ENCODE data around the gene NDUFB10. TPM values are rescaled to one million over a fixed set of nuclear protein-coding genes. Genes with fewer than 3 reads are reported as not detected.
"Not testable (repeated sequence)": the region's sequence is repeated elsewhere in the genome, so short reads cannot be mapped to it uniquely, and the experiment has no call there.

Gene NDUFB10
- total RNA-seq, 1 donor from 2014 or later, result 132 TPM

DNA sequence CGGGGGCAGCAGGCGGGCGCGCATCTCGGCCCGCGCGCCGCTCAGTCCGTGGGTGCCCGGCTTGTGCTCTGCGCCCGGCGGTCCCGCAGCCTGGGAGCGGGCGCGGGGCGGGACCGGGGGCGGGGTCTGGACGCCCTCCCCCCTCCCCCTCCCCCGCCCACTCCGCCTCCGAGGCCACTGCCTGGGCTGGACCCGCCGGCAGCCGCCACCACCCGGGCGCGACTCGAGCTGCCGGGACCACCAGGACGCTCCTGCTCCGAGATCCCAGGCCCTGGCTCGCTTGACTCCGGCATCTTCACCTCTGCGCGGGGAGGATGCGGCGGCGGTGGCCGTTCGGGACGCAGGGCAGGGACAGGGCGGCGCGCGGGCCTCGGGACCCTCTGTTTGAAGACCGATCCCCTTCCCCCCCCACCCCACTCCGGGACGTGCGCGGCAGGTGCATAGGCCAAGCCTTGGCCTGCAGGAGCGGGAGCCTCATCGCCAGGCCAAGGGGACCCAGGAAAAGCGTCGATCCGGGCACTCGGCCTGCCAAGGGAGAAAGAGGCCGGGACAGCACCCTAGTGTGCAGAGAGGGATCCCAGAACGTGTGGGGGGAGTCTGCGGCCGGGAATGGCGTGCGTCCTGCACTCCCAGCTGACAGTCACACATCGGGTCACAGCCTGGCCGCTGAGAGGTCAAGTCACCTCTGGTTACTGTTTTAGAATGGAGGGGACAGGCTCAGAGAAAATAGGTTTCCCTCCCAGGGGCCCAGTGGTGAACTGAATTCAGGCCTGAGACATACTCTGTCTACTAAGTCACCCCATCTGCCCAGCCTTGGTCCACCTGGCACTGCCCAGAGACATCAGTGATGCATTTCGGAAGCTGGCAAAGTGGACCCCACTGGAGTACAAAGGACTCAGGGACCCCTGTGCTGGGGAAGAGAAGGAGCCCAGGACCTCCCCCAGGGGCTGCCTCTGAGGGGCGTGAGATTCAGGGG, 40.7 kb upstream of the NDUFB10 start, which contains the start of gene HS3ST6:
TSS of gene HS3ST6 (minus strand) at position 65 of the 976 bp plus-strand sequence. CDS start 92 bp downstream, outside the sequence.
- intact Hi-C loops (cut with micrococcal nuclease), result no loop called here
- peaks cover 55% of the 10 kb centered on the region for H3K27me3 Mint-ChIP-seq (ENCODE audit: low read depth)
- H3K36me3 Mint-ChIP-seq (ENCODE audit: low read depth), result no peaks in the 10 kb centered on the region
- H3K9me3 Mint-ChIP-seq, result no peaks in the 10 kb centered on the region
- H3K4me1 Mint-ChIP-seq (ENCODE audit: low read depth), result peaks cover 4% of the 10 kb centered on the region
- no peak for DNase-seq (ENCODE audit: low spot score)
- H3K4me3 Mint-ChIP-seq (ENCODE audit: low read depth), result no peak within 1 kb of the TSS
- H3K27ac Mint-ChIP-seq, result no peak within 1 kb of the TSS

DNA sequence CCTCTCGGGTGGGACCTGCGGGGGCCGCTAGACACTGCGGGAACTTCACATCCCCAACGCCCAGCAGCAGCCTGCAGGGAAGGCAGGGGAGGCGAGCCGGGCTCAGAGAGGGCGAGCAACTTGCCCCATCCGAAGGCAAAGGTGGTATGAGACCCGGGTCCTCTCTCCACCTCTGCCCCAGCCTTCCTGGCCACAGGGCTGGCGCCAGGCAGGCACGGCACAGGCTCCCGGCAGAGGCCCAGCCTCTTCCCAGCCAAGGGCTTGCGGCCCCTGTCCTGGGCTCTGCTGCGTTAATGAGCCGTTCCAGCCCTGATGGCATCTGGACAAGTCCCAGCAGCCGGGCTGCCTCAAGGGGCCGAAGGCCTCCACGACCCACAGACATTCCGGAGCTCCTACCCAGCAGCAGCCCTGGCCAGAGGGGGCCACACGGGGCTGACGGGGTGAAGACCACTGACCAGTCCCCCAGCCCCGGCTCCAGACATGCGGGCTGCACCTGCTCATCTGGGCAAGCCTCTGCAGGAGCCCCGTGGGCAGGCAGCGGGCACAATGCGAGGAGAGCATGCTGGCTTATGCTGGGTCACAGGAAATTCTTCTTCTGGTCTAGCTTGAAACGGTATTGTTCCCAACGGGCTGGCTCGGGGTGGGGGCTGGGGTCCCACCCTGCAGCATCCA, 39.9 kb upstream of the NDUFB10 start:
- intact Hi-C loops (cut with micrococcal nuclease), result no loop called here
- DNase-seq (ENCODE audit: low spot score), result no peak
- Mint-ChIP-seq H3K27me3 (ENCODE audit: low read depth) (peaks cover 60% of the 10 kb centered on the region), H3K4me3 (ENCODE audit: low read depth) (no peak overlapping the region), H3K9me3 (no peaks in the 10 kb centered on the region), H3K27ac (no peak overlapping the region), H3K36me3 (ENCODE audit: low read depth) (no peaks in the 10 kb centered on the region), H3K4me1 (ENCODE audit: low read depth) (peaks cover 4% of the 10 kb centered on the region)

GRCh38 chr16:1920122-1920521, 39.2 kb upstream of the NDUFB10 start:
- not testable (repeated sequence) for H3K4me1 Mint-ChIP-seq (ENCODE audit: low read depth); H3K27ac Mint-ChIP-seq; H3K9me3 Mint-ChIP-seq; H3K36me3 Mint-ChIP-seq (ENCODE audit: low read depth); H3K4me3 Mint-ChIP-seq (ENCODE audit: low read depth); DNase-seq (ENCODE audit: low spot score)
- intact Hi-C loops (cut with micrococcal nuclease), result loop anchor here (10.0 kb wide), 1 partner anchor 55 kb away; no protein-coding TSS in a partner anchor
- H3K27me3 Mint-ChIP-seq (ENCODE audit: low read depth), result peaks cover 61% of the 10 kb centered on the region

DNA sequence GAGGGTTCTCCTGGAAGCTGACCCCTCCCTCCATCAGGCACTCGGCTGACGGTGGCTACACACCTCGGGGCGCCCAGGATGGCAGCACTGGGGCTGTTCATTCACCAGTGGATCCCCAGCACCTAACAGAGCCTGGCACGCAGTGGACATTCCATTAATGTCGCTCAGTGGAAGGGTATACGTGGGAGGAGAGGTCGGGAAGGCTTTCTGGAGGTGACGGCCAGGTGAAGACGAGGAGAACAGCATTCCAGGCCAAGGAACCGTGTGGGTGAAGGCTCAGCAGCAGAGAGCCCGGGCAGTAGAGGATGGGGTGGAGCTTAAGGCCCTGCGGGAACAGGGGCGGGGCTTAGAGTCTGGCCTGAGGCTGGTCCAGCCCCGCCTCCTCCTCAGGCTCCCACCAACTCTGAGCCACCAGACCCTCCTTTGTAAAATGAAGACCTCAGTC, 38.6 kb upstream of the NDUFB10 start:
- intact Hi-C loops (cut with micrococcal nuclease), result loop anchor here (10.0 kb wide), 1 partner anchor 56 kb away; no protein-coding TSS in a partner anchor
- Mint-ChIP-seq H3K9me3 (no peaks in the 10 kb centered on the region), H3K4me3 (ENCODE audit: low read depth) (no peak overlapping the region), H3K27ac (no peak overlapping the region), H3K27me3 (ENCODE audit: low read depth) (peaks cover 58% of the 10 kb centered on the region), H3K4me1 (ENCODE audit: low read depth) (peaks cover 4% of the 10 kb centered on the region), H3K36me3 (ENCODE audit: low read depth) (no peaks in the 10 kb centered on the region)
- no peak for DNase-seq (ENCODE audit: low spot score)

- H3K27me3 Mint-ChIP-seq (ENCODE audit: low read depth), result peaks cover 44% of the 10 kb centered on the region
- intact Hi-C loops (cut with micrococcal nuclease), result loop anchor here (10.0 kb wide), 1 partner anchor 58 kb away; no protein-coding TSS in a partner anchor
- no peaks in the 10 kb centered on the region for H3K9me3 Mint-ChIP-seq
Observed at GRCh38 chr16:1922357-1922756, 37.0 kb upstream of the NDUFB10 start.

GRCh38 chr16:1923299-1924034, 35.9 kb upstream of the NDUFB10 start:
- Mint-ChIP-seq H3K36me3 (ENCODE audit: low read depth) (no peaks in the 10 kb centered on the region), H3K4me1 (ENCODE audit: low read depth) (peaks cover 4% of the 10 kb centered on the region), H3K9me3 (no peaks in the 10 kb centered on the region), H3K27me3 (ENCODE audit: low read depth) (peaks cover 44% of the 10 kb centered on the region), H3K27ac (no peak overlapping the region), H3K4me3 (ENCODE audit: low read depth) (no peak overlapping the region)
- intact Hi-C loops (cut with micrococcal nuclease), result loop anchor here (10.0 kb wide), 1 partner anchor 59 kb away; no protein-coding TSS in a partner anchor
- DNase-seq (ENCODE audit: low spot score), result no peak

More at GRCh38 chr16:1922357-1922756, 37.0 kb upstream of the NDUFB10 start:
- Mint-ChIP-seq H3K4me3 (ENCODE audit: low read depth) (no peak overlapping the region), H3K4me1 (ENCODE audit: low read depth) (peaks cover 4% of the 10 kb centered on the region), H3K36me3 (ENCODE audit: low read depth) (no peaks in the 10 kb centered on the region), H3K27ac (no peak overlapping the region)
- DNase-seq (ENCODE audit: low spot score), result no peak

DNA sequence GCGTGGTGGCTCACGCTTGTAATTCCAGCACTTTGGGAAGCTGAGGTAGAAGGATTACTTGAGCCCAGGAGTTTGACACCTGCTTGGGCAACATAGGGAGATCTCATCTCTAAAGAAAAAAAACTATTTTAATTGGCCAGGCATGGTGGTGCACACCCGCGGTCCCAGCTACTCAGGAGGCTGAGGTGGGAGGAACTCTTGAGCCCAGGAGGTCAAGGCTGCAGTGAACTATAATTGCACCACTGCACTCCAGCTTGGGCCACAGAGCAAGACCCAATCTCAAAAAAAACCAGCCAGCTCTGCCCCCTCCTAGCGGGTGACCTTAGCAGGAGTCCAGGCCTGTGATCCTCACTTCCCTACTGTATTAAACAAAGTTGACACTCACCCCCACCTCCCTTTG, 35.2 kb upstream of the NDUFB10 start:
- no peak overlapping the region for H3K4me3 Mint-ChIP-seq (ENCODE audit: low read depth)
- H3K27me3 Mint-ChIP-seq (ENCODE audit: low read depth), result peaks cover 39% of the 10 kb centered on the region
- DNase-seq (ENCODE audit: low spot score), result no peak
- H3K9me3 Mint-ChIP-seq, result no peaks in the 10 kb centered on the region
- intact Hi-C loops (cut with micrococcal nuclease), result loop anchor here (10.0 kb wide), 1 partner anchor 59 kb away; no protein-coding TSS in a partner anchor
- H3K27ac Mint-ChIP-seq, result no peak overlapping the region
- no peaks in the 10 kb centered on the region for H3K36me3 Mint-ChIP-seq (ENCODE audit: low read depth)
- peaks cover 5% of the 10 kb centered on the region for H3K4me1 Mint-ChIP-seq (ENCODE audit: low read depth)

DNA sequence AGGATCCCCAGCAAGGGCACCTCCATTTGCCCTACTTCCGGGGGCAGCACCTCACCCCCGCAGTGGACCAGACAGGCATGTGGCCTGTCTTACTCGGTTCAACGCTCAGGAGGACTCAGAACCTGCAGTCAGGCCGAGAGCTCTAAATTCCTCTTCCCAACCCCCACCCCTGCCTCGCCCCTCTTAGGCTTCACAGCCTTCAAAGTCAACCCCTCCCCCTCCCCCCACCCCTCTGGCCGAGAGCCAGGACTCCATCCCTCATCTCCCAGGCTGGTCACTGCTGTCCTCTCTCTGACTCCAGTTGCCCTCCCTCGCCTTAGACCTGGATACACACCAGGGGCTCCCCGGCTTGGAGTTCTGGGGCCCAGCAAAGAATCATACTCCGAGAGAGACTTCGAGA, 33.1 kb upstream of the NDUFB10 start:
- H3K27me3 Mint-ChIP-seq (ENCODE audit: low read depth), result peaks cover 26% of the 10 kb centered on the region
- no peaks in the 10 kb centered on the region for H3K9me3 Mint-ChIP-seq
- no peak overlapping the region for H3K4me3 Mint-ChIP-seq (ENCODE audit: low read depth)
- no peaks in the 10 kb centered on the region for H3K36me3 Mint-ChIP-seq (ENCODE audit: low read depth)
- peaks cover 2% of the 10 kb centered on the region for H3K4me1 Mint-ChIP-seq (ENCODE audit: low read depth)
- intact Hi-C loops (cut with micrococcal nuclease), result loop anchor here (10.0 kb wide), 1 partner anchor 61 kb away; no protein-coding TSS in a partner anchor
- DNase-seq (ENCODE audit: low spot score), result no peak
- no peak overlapping the region for H3K27ac Mint-ChIP-seq

- Mint-ChIP-seq H3K36me3 (ENCODE audit: low read depth) (no peaks in the 10 kb centered on the region), H3K4me1 (ENCODE audit: low read depth) (peaks cover 2% of the 10 kb centered on the region), H3K27ac (peak overlapping the region; percentile 55), H3K27me3 (ENCODE audit: low read depth) (peaks cover 5% of the 10 kb centered on the region), H3K4me3 (ENCODE audit: low read depth) (peak overlapping the region; percentile 65), H3K9me3 (no peaks in the 10 kb centered on the region)
- intact Hi-C loops (cut with micrococcal nuclease), result loop anchor here (10.0 kb wide), 1 partner anchor 64 kb away; no protein-coding TSS in a partner anchor
- DNase-seq (ENCODE audit: low spot score), result no peak
Observed at GRCh38 chr16:1929105-1929504, 30.2 kb upstream of the NDUFB10 start.

DNA sequence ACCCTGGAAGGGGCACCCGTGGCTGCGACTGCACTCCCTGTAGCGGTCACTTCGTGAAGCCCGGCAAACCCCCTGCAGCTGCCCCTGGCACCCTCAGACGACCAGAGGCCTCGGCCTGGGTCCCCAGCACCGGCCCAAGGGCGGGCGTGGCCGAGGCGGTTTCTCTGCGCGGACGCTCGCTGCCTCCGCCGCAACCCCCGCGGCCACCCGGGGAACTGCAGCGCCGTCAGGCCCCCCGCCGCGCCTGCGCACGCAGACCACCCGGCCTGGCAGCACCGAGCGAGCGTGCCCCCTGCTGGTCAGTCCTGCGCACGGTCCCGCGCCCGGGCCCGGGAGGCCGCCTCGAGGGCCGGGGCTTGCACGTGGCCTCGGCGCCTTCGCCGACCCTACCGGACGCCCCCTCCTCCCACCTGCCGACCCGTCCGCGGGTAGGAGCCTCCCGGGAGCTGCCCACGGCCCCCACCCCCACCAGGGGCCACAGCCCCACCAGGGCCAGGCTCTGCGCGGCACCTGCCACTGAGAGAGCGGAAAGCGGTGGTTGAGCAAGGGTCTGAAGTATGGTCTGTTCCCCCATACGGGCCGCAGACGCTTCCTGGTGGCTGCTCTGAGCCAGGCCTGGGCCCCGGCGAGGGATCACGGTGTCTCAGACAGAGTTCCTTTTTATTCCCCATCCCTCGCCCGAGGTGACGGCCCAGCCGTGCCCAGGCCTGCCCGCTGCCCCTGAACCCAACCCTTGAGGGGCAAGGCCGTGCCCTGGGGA, 29.6 kb upstream of the NDUFB10 start:
- intact Hi-C loops (cut with micrococcal nuclease), result loop anchor here (10.0 kb wide), 1 partner anchor 65 kb away; no protein-coding TSS in a partner anchor
- peak; percentile 88 for DNase-seq (ENCODE audit: low spot score)
- H3K27me3 Mint-ChIP-seq (ENCODE audit: low read depth), result peaks cover 1% of the 10 kb centered on the region
- H3K4me1 Mint-ChIP-seq (ENCODE audit: low read depth), result peaks cover 2% of the 10 kb centered on the region
- peak overlapping the region; percentile 45 for H3K4me3 Mint-ChIP-seq (ENCODE audit: low read depth)
- no peaks in the 10 kb centered on the region for H3K36me3 Mint-ChIP-seq (ENCODE audit: low read depth)
- no peaks in the 10 kb centered on the region for H3K9me3 Mint-ChIP-seq
- no peak overlapping the region for H3K27ac Mint-ChIP-seq

GRCh38 chr16:1930338-1930720, 29.0 kb upstream of the NDUFB10 start:
- no peaks in the 10 kb centered on the region for H3K36me3 Mint-ChIP-seq (ENCODE audit: low read depth)
- H3K9me3 Mint-ChIP-seq, result no peaks in the 10 kb centered on the region
- H3K4me3 Mint-ChIP-seq (ENCODE audit: low read depth), result no peak overlapping the region
- no peak overlapping the region for H3K27ac Mint-ChIP-seq
- H3K27me3 Mint-ChIP-seq (ENCODE audit: low read depth), result no peaks in the 10 kb centered on the region
- intact Hi-C loops (cut with micrococcal nuclease), result no loop called here
- peaks cover 2% of the 10 kb centered on the region for H3K4me1 Mint-ChIP-seq (ENCODE audit: low read depth)
- DNase-seq (ENCODE audit: low spot score), result no peak
